NCI-H446 treated with DMSO at 0.1 percent for 48 hours (cell line): ENCODE measurements around the gene SNCB.

Source experiments
- DNase-seq: peaks from one replicate; lab custom pipeline; 2025; lab: John Stamatoyannopoulos, UW

SNCB gene

GRCh38 chr5:176660860-176661641 is 30.7 kb upstream of the SNCB start:
- DNase-seq, result peak; percentile 48

GRCh38 chr5:176660530-176660859 is 30.2 kb upstream of the SNCB start:
- DNase-seq, result no peak

DNA sequence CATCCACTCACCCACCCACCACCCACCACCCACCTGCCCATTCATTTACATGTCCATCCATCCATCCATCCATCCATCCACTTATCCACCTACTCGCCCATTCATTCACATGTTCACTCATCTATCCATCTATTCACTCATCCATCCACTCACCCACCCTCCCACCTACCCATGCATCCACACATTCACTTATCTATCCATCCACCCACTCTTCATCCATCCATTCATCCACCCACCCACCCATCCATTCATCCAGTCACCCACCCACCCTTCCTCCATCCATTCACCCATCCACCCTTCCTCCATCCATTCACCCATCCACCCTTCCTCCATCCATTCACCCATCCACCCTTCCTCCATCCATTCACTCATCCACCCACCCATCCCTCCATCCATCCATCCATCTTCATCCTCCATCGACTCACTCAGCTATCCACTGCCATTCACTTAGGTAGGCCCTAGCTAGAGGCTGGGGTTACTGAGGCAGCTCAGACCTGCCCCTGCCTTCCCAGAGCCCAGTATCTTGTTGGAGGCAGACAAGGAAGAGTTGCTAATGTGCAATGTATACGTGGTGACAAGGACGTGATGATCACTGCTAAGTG is 29.6 kb upstream of the SNCB start:
- DNase-seq, result no peak

GRCh38 chr5:176659512-176659839 is 29.1 kb upstream of the SNCB start:
- DNase-seq, result no peak

DNA sequence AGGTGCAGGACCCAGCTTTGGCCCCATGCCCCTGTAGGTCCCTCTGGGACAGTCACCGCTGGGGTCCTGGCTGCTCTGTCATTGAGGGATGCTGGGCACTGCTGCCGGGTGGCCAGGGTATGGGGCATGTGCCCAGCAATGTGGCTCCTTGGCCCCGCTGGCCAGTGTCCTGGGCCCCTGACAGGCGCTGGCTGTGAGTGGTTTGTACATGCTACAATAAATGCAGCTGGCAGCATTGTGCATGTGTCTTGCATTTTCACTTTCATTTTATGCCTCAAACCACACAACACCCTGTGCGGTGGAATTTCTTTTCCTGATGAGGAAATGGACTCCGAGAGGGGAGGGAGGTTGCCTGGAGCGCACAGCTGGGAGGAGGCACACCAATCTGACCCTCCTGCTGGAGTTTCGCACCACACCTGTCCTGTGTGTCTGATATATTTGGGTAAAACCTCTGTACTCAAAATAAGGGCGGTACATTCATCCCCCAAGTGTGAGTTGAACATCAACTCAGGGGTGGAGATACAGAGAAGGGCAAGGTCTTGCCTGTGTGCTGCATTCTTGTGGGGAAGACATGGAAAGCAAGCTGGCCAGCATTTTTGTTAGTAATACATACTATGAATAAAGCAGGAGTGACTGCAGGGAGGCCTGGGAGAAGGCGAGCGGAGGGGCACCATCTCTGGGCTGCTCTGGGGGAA is 28.6 kb upstream of the SNCB start:
- no peak for DNase-seq

DNA sequence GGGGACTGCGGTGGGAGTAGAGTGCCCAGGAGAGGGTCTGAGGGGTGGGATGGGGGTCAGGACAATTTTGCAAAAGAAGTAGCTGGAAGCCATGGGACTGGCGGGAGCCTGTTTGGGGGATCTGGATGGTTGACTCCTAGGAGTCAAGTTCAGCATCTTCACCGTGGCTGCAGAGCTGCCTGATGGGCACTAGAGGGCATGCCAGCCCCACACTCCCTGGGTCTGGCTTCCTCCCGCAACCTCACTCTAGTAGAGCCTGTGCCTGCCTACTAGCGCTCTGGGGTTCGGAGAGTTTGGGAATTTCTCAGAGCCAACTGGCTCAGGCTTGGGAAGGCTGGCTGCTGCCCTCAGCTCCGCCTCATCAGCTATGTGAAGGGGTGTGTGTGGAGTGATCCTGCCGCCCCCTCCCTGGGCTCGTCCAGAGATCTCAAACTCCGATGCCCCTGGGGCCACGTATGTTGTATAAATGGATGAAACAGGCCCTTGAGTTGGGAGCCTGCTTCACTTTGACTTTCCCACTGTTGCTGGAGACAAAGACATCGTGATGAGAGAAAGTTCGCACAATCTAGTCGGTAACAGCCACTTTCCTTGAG is 27.8 kb upstream of the SNCB start:
- peak; percentile 69 for DNase-seq

DNA sequence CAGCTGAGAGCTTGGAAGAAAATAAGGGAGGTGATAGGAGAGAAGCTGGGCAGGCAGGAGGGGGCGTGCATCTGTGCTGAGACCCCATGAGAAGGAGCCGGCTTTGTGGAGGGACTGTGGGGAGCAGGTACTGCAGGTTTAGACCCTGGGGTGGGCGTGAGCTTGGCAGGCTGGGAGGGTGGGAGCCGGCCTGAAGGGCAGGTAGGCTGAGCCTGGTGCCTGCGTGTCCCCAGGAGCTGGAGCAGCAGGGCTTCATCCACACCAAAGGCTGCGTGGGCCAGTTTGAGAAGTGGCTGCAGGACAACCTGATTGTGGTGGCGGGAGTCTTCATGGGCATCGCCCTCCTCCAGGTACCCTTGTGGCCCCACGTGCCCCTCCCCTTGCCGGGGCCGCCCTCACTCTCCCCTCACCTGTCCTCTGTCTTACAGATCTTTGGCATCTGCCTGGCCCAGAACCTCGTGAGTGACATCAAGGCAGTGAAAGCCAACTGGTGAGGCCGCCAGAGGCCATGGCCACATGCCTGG is 26.2 kb upstream of the SNCB start:
- DNase-seq, result no peak

- no peak for DNase-seq
Measured at GRCh38 chr5:176654856-176655255, 24.5 kb upstream of the SNCB start.

- DNase-seq, result peak; percentile 89
Measured at GRCh38 chr5:176653401-176654385, 23.4 kb upstream of the SNCB start.

DNA sequence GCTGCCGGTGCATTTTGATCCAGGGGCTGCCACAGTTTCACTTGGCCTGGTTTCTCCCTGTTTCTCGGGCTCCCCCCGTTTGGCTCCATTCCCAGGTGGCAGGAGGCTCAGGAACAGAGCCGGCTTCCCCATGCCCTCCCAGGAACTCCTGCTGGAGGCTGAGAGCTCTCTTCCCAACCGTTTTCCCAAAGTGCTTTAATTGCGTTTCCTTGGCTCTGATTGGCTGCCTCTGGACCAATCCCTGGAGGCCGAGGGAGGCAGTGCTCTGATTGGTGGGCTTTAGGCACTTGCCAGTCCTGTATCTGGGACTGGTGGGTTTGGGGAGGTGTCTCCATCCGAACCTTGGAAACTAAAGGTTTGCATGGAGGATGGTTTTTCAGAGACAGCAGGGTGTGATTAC is 21.8 kb upstream of the SNCB start:
- peak; percentile 94 for DNase-seq

- peak; percentile 60 for DNase-seq
Measured at GRCh38 chr5:176651472-176651980, 21.2 kb upstream of the SNCB start.

DNA sequence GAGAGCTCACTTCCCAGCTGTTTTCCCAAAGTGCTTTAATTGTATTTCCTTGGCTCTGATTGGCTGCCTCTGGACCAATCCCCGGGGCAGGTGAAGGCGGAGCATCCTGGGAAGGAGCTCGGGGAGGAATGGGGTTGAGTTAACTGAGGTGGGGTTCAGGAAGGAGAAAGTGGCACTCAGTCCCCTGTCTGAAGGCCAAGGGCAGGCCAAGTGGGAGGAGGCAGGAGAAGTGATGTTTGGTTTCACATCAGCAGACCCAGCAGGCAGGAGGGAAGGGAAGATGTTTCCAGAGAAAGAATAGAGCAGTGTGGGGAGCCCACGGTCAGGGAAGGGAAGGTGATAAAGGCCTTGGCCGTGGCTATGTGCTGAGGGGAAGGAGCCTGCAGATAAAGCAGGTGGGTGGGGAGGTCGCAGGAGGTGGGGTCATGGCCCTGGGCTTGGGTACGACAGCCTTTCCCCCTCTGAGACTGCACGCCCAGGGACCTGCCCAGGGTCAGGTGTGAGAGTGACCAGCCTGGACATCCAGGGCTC is 20.1 kb upstream of the SNCB start:
- DNase-seq, result peak; percentile 31

DNA sequence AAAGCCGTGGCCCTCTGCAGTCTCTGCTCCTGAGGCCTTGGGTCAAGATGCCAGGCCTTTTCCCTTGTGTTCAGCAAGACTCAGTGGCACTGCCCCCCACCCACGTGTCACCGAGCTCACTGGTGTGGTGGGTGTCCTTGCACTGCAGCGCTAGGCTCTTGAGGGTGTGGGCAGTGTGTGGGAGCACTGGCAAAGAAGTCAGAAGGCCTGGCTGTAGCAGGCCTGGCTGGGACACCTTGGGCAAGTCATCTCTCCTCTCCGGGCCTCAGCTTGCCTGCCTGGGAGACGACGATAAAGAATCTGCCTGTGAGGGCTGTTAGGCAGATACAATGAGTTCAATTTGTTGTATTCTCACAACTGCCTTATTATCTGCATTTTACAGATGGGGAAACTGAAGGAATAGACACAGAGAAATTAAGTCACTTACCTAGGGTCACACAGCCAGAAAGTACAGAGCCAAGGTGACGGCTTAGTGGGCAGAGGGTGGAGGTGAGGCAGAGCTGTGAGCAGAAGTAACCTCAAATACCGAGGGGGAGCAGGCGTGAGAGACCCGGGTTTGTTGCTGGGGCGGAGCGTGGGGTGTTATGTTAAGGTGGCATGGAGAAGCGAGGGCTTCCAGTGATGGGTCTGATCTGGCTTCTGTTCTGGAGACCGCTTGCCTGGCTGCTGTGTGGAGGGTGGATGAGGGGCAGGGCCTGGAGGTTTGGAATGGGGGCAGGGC is 18.3 kb upstream of the SNCB start:
- DNase-seq, result no peak

- DNase-seq, result no peak
Measured at GRCh38 chr5:176647843-176648473, 17.6 kb upstream of the SNCB start.

DNA sequence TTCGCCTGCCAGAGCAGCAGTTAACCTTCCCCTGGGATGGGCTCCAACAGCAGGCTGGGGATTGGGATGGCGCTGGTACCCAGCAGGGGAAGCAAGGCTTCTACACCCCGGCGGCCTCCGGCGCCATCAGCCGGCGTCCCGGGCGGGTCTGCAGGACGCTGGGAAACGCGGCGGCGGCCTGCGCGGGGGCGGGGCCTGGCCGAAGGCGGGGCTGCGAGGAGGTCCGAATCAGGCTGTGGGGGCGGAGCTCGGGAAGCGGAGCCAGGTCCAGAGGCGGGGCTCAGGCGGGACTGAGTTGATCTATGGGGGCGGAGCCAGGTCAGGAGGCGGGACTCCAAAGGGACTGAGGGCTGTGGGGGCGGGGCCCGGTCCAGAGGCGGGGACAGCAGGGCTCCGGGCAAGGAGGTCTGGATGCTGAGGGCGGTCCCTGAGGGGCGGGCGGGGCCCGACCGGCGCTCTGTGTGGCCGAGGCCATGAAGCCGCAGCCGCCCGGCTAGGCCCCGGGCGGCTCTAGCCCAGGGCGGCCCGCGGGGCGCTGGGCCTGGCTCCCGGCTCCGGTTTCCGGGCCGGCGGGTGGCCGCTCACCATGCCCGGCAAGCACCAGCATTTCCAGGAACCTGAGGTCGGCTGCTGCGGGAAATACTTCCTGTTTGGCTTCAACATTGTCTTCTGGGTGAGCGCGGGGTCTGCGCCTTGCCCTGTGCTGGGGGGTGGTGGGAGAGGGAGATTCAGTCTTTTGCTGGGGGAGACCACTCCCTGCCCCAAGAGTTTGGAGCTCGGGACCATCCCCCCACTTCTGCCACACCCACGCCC is 16.9 kb upstream of the SNCB start, which contains the start of gene TSPAN17:
TSPAN17 (plus strand) TSS at position 455 of the 813 bp plus-strand sequence; CDS start at position 587, 132 bp downstream.
- DNase-seq, result peak; percentile 98

DNA sequence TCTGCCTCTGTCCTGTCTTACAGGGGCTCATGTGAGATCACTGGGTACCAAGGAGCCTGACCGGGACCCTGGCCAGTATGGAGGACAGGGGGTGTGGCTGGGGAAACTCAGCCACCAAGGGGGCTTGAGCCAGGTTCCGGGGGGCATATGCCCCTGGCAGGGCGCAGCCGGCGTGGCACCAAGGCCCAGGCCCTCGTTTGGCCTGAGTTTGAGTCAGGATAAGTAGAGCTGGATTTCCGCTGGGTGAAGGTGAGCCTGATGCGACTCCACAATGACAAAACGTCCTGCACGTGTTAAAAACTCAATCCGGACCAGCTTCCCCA is 16.3 kb upstream of the SNCB start:
- DNase-seq, result no peak

GRCh38 chr5:176646049-176646706 is 15.8 kb upstream of the SNCB start:
- no peak for DNase-seq

DNA sequence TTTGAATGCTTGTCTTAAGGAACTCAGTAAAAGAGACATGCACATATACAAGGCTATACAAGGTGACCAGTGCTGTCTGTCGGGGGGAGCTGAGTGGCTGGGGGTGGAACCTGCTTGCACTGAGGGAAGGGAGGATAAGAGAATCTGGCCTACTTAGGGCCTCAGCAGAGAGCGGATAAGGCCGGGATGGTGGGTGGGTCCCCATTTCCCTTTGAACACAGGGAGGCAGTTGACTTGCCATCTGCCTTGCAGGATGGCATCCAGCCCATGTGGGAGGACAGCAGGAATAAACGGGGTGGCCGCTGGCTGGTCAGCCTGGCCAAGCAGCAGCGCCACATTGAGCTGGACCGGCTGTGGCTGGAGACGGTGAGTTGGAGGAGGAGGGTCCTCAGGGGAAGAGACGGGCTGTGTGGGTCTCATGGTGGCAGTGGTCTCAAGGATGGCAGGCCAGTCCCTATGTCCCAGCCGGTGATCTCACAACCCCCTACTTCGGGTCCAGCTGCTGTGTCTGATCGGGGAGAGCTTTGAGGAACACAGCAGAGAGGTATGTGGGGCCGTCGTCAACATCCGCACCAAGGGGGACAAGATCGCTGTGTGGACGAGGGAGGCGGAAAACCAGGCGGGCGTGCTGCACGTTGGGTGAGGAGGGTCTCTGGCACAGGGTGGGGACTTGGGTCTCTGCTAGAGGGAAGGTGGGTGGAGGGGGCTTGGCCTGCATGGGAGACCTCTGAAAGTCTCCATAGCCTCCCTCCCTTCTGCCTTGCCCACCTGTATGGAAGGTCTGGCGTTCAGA is 14.7 kb upstream of the SNCB start:
- DNase-seq, result no peak
